Stimulated activated CD8-positive, alpha-beta memory T cell treated with anti-CD3 and anti-CD28 coated beads, Interleukin-7, amount 100 ng/mL, for 24 hours (primary cell): ENCODE data around the gene ACTRT3.

ENCODE experiments used
- DNase-seq: peaks from one replicate; pipeline ENCODE4 v3.0.0-alpha.2; 2020; ENCODE audit warnings: low read depth

The ACTRT3 gene

GRCh38 chr3:169769287-169770181 is at the start of gene ACTRT3:
Gene ACTRT3 (minus strand): TSS chr3:169769561. CDS start chr3:169769520, 41 bp downstream.
- peak; percentile 28 for DNase-seq

- no peak for DNase-seq
Observed at GRCh38 chr3:169818316-169818715, 49.0 kb upstream of the ACTRT3 start.

GRCh38 chr3:169815590-169816150 is 46.3 kb upstream of the ACTRT3 start:
- DNase-seq, result no peak

DNA sequence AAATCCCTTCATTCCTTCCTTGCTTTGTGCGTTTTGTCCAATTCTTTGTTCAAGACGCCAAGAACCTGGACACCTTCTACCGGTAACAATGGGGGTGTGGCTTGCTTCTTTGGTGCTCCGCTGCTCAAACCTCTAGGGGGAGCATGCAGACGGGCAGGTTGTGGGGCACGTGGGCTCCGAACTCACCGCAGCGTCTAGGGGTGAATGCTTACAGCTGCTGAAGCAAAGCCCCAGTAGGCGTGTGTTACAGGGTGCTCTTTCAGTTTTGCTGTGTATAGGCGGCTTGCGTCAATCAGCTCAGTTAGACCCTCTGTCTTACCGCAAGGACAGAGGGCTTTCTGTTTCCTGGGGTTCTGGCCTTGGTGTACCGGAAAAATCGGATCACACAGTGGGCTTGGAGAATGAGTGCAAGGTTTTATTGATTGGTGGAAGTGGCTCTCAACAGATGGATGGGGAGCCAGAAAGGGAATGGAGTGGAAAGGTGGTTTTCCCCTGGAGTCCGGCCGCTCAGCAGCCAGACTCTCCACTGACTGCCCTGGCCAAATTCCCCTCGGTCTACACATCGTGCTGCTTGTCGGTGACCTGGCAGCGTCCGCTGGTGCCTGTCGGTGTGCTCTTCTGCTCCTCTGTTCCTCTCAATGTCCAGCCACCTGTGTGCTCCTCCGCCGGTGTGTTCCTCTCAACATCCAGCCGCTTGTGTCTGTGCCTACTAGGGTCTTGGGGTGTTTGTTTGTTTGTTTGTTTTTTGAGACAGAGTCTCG is 44.6 kb upstream of the ACTRT3 start:
- DNase-seq, result peak; percentile 34

GRCh38 chr3:169813278-169813677 is 43.9 kb upstream of the ACTRT3 start:
- DNase-seq, result no peak

DNA sequence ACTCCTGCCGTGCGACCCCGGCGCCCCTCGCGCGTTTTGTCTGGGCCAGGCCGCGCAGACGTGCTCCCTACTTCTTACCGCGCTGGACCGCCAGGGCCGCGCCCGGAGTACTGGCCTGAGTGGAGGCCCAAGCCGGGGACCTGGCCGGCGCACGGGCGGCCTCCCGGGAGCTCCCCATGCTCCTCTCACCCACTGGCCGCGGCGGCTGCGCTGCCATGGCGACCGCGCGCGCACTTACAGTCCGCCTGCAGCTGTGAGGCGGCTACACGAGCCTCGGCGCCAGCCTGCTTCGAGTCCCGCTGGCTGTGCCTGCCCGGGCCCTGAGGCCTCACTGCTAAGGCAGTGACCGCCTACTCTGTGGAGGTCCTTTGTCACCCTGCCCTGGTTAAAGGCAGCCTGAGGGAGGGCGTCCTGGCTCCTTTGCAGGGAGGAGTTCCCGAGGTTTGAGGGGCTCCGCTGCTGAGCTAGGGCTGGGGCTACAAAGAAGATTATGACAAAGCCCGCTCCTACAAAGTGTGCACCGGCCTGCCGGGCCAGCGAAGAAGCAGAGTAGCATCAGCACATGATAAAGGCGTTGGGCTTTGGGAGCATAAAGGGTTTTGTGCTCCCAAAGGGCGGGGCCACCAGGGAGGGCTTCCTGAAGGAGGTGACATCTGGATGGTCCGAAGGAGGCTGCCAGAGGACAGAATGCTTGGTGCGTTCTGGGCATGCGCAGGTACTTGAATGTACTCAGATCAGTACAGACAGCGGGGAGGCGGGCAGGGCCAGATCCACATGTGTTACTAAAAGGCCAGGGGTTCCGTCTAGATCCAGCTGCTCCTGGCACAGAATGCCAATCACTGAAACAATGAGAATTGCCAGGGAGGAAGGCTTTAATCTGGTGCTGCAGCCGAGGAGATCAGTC is 43.2 kb upstream of the ACTRT3 start, which contains the start of the genes LRRC34 and LRRIQ4:
Gene LRRC34, minus strand, starts transcription at position 573 of the 904 bp plus-strand sequence. Its CDS starts 356 bp downstream, at position 217.
Gene LRRIQ4, plus strand, starts transcription at position 539 of the 904 bp plus-strand sequence. CDS start 9,052 bp downstream, outside the sequence.
- peak; percentile 52 for DNase-seq

DNA sequence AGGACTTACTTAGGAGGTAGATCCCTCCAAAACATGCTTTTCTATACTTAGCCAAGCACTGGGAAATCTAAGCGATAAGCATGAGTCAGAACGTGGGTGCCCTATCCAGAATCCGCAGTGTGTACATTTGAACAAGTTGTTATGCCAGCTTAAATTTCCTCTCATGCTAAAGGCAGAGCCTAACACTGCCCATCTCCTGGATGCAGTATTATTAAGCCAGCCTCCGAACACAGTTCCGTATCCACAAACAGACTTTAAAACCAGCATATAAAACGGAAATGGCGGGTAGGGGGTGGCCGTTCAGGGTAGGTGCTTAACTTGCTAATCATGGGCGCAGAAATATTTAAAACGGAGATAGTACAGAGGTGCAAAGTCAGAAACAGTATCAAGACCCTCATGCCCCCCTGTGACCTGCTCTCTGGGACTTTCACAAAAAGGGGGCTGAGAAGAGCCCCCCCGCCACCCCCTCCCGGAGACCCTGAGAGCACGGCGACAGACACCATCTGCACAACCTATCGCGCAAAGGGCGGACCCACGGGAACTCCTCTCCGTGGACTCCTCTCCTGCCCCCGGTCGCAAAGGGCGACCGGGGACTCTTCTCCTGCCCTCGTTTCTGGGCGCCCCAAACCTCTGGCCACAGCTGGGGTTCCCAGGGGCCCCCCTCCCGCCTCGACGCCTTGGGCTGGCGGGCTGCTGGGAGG is 42.4 kb upstream of the ACTRT3 start:
- DNase-seq, result no peak

GRCh38 chr3:169809230-169809795 is 40.0 kb upstream of the ACTRT3 start:
- DNase-seq, result no peak

DNA sequence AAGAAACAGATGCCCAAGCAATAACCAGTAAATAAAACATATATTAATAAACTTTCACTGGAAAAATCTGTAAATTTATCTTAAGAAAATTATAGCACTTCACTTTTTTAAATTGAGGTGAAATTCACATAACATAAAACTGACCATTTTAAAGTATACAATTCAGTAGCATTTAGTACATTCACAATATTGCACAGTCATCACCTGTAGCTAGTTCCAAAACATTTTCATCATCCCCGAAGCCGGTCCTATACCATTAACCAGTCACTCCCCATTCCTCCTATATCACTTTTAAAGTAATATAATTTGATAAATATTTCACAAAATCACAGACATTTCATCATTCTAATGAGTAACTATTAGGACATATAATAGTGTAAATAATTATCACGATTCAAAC is 35.3 kb upstream of the ACTRT3 start:
- no peak for DNase-seq

DNA sequence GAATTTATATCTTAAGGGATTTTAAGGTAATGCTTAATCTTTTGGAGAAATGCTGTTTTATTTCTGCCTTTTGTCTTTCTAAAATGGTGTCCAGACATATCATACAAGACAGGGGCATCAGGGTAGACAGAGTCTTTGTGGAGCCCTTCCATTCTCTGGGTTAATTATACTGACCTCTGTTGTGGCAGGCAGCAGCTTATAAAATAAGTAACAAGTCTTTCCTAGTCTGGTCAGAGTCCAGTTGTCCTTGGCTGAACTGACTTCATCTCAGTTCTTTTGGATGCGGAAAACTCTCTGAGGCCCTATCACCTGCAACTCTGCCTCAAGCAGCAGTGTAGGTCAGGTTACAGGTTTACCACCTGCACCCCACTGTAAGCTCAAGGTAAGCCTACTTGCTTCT is 23.0 kb upstream of the ACTRT3 start:
- DNase-seq, result no peak

DNA sequence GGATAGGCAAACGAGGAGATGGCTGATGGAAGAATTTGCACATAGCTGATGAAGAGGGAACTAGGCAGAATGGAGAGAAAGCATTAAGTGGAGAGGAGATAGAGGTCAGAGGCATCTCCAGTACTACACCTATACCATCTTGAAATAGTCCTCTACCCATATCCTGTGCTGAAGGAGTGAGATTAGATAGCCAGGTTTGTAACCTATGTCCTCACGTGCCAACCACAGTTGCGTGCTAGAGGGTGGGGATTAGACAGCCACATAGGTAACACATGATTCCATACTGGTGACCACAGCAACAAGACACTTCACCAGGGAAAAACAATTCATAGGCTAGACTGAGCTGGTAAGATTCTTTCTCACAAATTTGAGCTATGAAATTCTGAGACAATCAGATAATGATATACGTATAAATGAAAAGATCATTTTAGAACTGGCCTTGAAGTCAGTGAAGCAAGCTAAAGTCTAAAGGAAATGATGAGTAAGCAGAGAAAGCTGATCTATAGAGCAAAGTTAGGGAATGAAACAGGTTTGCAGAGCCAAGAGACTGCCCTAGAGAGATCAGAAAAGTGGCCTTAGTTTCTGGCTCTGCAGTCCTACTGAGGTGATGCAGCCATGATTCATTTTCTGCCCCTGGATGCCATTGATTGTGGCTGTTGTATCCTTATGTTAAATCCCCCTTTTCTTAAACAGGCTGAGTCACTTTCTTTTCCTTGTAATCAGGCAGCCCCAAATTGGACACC is 21.5 kb upstream of the ACTRT3 start:
- no peak for DNase-seq

GRCh38 chr3:169790219-169790618 is 20.9 kb upstream of the ACTRT3 start:
- no peak for DNase-seq

GRCh38 chr3:169787791-169788190 is 18.4 kb upstream of the ACTRT3 start:
- DNase-seq, result no peak

- no peak for DNase-seq
Observed at GRCh38 chr3:169787120-169787519, 17.8 kb upstream of the ACTRT3 start.

GRCh38 chr3:169781209-169781855 is 12.0 kb upstream of the ACTRT3 start:
- no peak for DNase-seq

DNA sequence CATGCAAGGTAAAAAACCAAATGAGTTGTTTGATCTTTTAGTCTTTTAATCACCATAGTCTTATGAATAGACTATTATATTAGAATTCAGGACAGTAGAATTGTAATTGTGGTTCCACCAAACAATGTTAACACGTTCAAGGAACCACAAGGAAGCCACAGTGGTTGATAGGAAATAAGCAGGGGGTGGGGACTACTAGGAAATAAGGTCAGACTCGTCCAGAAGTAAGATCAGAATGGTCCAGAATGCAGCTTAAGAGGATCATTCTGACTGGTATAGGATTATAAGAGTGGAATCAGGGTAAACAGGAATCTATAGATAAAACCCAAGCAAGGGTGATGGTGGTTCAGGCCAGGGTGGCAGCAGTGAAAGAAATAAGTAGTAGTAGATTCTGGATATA is 11.4 kb upstream of the ACTRT3 start:
- no peak for DNase-seq

DNA sequence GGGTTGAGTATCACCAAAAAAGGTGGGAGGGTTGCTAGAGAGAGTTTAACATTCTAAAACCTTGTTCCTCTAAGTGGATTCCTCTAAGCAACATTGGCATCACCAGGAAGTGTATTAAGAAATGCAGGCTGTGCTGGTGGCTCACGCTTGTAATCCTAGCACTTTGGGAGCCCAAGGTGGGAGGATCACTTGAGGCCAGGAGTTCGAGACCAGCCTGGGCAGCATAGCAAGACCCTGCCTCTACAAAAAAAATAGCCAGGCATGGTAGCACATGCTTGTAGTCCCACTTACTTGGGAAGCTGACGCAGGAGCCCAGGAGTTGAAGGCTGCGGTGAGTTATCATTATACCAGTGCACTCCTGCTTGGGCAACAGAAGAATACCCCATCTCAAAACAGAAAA is 8.5 kb upstream of the ACTRT3 start:
- no peak for DNase-seq

DNA sequence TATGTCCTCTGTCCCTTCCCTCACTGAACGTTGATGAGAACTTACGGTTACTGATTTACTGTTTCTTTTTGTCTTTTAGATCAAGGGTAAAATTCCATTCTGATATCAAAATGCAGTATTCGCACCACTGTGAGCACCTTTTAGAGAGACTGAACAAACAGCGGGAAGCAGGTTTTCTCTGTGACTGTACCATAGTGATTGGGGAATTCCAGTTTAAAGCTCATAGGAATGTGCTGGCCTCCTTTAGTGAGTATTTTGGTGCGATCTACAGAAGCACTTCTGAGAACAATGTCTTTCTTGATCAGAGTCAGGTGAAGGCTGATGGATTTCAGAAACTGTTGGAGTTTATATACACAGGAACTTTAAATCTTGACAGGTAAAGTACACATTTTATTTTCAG is 4.8 kb upstream of the ACTRT3 start:
- no peak for DNase-seq
